HG03460 (cell line): ENCODE measurements around the gene CACNA1G.
A peak's percentile ranks its signal among the peaks of the same experiment; 100 is the strongest.

ENCODE experiments used
- ATAC-seq: cut with Tn5 transposase; IDR thresholded peaks from one replicate; pipeline ENCODE4 v1.9.1; 2021; ENCODE audit not compliant: unreplicated experiment

Gene CACNA1G

DNA sequence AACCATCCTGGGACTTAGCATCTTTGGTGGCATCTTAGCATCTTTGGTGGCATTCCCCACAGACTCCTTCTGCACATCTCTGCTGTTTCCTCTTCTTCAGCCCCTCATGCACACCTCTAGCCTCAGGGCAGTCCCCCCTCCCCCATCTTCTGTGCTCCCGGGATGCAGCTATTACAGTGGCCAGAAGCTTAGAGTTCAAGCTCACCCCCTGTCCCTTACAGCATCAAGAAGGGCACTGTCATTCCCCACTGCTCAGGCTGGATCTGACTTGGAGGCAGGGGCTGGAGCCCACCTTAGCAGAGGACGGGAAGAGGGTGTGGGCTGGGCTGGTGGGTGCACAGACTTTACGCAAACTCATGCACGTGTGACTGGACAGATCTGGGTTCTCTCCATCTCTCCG, 27.3 kb upstream of the CACNA1G start:
- no peak for ATAC-seq

DNA sequence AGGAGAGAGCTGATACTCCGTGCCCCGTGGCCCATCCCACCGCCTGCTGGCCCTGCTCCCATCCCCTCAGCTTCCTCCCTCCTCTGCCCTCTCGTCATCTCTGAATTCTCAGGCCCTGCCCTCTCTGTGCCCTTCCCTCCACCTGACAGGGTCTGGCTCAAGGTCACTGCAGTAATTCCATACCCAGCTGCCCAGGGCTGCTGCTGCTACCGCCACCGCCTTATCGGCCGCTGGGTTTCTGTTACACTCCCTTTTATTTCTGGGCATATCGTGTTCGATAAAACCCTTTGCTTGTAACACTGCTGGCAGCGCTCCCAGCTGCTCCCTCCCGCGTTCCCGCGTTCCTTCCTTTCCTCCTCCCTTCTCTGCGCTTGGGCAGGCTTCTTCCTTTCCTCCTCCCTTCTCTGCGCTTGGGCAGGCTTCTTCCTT, 26.8 kb upstream of the CACNA1G start:
- ATAC-seq, result no peak

DNA sequence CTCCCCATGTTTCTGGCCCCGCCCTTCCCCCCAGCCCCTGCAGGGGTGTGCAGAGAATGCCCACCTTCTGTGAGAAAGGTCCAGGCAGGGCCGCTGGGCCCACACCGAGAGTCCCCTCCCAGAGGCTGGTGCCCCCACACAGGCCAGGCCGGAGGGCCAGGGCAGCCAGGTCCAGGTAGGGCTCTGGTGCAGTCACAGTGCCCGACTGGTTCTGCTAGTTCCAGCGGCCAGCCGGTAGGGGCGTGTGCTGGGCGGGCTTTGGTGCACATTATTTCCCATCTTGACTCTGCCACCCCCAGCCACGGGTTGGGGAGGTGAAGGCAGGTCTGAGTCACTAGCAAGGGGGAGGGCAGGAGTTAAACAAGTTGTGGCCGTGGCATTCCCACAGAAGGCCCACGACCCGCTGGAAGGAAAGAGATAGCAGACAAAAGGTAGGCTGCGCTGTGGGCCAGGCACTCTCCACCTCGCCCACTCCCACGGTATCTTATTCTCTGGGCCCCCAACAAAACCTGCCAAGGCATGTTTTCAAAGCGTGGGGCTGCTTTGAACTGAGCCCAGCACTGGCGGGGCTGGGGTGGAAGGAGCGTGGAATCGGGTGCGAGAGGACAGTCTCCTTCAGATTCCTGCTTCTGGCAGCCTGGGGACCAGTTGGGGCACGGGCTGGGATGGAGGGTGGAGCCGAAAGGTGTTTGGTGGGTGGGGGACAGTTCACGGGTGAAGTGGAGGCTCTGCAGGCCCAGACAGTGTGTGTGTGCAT, 26.1 kb upstream of the CACNA1G start:
- ATAC-seq, result no peak

DNA sequence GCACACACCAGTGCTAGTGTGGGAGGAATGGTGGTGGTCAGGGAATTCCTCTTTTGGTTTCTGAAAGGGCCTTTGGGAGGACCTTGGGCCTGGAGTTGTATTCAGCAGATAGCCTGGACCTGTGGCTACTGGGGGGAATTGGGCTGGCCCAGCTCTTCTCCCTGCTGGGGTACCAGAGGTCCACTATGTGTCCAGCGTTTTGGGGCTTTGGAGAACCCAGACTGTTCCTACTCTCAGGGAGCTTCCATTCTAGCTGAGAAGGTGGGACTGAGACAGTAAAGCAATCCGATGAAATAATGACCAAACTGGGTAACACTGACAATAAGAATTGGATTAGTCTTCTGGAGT, 25.6 kb upstream of the CACNA1G start:
- ATAC-seq, result no peak

DNA sequence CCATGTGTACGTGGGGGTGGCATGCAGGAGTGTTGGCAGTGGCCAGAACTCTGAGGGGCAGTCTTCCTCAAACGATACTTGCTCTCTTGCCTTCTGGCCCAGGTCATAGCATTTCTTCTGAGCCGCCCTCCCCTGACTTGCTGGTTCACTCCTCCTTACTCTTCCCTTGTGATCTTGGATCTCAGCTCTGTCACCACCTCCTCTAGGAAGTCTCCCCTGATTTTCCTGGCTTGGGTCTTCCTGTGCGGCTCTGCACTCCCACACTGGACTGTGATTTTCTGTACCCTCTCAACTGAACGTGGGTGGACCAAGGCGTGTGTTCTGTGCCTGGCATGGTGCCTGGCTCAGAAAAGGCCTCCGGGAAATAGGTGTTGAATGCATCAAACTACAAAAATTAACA, 25.1 kb upstream of the CACNA1G start:
- ATAC-seq, result no peak

DNA sequence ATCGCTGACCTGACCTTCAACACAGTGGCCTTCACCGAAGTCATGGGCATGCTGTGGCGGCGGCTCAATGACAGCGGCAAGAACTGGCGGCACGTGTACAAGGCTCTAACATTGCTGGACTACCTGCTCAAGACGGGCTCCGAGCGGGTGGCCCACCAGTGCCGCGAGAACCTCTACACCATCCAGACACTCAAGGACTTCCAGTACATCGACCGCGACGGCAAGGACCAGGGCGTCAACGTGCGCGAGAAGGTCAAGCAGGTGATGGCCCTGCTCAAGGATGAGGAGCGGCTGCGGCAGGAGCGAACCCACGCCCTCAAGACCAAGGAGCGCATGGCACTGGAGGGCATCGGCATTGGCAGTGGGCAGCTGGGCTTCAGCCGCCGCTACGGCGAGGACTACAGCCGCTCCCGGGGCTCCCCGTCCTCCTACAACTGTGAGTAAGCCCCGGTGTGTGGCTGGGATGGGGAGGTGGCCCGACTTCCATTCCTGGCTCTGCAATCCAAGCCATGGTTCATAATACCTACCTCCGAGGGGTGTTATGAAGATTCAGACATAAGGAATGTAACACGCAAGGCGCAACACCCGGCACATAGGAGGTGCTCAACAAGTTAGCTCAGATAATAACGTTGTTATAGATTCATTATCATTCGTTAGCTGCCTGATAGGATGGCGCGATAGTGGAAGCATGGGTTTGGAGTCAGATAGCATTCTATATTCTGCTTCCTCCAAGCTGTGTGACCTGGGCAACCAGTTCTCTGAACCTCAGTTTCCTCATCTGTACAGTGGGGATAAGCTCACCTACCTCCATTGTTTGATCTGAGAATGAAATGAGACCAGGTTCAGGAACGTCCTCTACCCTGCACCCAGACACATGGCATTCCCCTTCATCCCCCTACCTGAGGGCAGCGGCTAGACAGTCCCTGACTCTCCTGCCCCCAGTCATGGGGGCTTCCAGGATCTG, 23.6 kb upstream of the CACNA1G start:
- ATAC-seq, result no peak

DNA sequence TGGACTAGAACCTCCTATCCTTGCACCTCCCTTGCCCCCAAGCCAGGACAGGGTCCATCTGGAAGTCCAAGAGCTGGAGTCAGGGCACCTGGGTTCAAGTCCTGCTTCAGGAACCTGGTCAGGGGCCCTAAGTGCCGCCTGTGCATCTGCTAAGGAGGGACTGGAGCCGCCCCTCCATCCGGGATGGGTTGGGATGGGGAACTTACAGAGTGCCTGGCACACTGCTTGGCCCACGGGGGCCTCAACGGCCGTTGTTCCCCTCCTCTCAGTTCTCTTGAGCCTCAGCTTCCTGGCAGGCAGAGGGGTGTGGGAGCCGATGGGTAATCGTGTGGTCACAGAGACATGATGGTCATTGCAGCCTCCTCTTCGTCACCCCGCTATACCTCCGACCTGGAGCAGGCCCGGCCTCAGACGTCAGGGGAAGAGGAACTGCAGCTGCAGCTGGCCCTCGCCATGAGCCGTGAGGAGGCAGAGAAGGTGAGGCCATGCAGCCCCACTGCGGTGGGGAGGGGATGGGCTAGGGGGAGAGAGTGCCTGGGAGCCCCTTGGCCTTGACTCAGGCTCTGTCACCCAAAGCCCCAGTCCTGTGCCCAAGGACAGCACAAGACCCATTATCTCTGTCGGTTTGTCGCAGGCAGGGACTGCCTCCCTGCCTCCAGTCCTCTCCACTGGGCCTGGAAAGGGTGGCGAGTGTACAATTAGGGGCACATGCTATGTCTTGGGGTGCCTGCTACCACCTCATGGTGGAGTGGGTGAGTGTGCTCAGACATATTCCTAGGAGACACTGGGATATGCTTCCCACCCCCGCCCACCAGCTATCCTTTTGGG, 22.6 kb upstream of the CACNA1G start:
- no peak for ATAC-seq

DNA sequence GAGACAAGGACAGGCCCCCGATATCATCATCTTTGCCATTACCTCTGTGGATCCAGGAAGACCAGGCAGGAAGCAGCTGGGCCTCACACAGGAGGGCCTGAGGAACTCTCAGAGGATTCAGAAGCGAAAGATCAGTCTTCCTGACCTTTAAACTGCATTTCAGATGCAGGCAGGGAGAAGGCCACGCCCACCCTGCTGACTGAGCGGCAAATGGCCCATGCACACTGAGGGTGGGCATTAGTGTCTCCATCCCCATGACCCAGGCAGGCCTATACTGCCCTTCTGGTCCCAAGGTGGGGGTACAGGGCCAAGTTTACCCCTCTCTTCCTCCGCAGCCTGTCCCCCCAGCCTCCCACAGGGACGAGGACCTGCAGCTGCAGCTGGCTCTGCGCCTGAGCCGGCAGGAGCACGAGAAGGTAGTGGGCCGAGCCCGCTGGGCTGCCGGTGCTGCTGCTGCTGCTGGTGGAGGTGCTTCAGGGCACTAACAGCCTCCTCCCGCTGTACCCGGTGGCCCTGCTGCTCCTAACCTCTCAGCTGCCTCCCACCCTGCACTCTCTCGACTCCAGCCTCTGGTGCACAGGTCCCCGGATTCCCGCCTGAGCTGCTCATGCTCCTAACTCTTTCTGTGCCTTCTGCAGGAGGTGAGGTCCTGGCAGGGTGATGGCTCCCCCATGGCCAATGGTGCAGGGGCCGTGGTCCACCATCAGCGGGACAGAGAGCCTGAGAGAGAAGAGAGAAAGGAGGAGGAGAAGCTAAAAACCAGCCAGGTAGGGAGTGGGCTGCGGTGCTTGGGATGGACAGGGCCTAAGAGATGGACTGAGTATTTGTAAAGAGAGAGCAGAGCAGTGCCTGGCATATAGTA, 21.7 kb upstream of the CACNA1G start:
- no peak for ATAC-seq

DNA sequence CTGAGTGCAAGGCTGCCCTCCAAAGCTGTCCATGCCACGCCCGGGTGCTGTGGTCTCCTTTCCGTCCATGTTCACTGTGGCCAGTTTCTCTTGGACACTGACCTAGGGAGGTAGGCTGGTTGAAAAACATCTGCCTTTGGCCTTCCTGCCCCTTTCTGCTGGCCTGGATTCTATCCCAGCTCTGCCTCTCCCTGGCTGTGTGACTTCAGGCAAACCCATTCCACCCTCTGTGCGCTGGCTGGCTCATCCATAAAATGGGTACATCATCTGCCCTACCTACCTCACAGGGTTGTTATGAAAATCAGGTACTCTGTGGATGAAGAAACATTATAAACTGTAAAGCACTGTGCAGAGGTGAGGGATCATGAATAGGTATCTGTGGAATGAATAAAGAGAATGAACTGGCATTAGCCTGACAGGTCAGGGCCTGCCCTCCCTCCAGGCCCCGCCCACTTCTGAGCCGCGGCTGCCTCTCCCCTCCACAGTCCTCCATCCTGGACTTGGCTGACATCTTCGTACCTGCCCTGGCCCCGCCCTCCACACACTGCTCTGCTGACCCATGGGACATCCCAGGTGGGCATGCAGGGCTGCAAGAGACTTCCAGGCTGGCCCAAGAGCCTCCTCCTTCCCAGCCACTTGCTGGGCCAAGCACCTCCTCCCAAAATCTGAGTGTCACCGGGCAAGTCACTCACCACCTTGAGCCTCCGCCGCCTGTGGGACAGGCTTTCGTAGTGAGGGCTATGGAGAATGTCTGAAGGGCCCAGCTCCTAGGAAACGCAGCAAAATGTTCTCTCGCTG, 20.6 kb upstream of the CACNA1G start:
- no peak for ATAC-seq

DNA sequence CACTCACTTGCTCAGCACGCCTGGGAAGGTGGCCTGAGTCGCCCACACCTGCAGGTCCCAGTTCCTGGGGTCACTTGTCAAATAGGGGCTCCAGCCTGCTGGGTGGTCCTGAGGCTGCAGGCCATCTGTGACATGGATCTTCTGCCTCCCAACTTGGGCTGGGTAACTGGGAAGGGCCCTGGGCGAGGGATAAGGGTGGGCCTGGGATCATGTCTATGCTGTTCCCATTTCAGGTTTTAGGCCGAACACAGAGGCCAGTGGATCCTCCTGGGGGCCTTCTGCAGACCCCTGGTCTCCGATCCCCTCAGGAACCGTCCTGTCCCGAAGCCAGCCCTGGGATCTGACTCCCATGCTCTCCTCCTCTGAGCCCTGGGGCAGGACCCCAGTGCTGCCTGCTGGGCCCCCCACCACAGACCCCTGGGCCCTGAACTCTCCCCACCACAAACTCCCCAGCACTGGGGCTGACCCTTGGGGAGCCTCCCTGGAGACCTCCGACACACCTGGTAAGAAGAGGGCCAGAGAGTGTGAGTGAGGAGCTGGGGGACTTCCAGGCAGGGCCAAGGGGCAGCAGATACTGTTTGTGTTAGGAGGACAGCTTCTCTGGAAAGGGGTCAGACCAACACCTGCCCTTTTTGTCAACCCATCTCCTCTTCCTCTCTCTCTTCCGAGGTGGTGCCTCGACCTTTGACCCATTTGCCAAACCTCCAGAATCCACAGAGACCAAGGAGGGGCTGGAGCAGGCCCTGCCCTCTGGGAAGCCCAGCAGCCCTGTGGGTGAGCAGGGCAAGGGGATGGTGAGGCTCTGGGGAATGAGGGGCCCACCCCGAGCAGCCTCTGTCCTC, 19.7 kb upstream of the CACNA1G start:
- no peak for ATAC-seq

DNA sequence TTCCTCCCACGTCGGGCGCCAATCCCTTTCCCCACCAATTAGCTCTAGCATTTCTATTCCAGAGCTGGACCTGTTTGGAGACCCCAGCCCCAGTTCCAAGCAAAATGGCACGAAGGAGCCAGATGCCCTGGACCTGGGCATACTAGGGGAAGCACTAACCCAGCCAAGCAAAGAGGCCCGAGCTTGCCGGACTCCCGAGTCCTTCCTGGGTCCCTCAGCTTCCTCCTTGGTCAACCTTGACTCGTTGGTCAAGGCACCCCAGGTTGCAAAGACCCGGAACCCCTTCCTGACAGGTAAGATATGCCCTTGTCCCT, 19.2 kb upstream of the CACNA1G start:
- no peak for ATAC-seq

DNA sequence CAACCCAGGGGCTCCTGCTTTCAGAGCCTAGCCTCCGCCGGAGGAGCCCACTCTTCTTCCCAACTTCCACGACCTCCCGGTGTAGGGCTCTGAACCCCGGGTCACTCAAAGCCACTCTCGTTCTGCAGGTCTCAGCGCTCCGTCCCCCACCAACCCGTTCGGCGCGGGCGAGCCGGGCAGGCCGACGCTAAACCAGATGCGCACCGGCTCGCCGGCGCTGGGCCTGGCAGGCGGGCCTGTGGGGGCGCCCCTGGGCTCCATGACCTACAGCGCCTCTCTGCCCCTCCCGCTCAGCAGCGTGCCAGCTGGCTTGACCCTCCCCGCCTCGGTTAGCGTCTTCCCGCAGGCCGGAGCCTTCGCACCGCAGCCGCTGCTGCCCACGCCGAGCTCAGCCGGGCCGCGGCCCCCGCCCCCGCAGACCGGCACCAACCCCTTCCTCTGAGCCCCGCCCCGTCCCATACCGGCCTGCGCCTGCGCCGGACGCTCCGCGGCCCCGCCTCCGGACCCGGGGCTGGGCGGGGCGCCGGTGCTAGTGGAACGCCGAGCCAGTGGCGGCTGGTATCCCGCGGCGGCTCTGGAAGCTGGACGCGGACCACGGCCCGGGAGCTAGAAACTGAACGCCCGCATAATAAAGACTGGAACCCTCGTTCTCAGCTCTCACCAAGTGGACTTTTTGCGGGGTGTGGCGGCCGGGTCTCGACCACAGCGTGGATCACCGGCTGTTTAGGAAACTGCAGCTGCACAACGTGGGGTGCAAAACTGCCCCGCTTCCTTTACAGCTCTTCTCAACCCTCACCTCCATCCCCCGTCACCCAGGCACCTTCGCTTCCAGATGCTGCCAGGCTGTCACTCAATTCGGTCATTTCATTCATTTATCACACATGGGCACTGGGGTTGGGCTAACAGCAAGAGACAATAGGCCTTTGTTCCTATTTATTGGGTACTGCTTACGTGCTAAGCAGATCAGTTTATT, 18.5 kb upstream of the CACNA1G start:
- peak; percentile 73 for ATAC-seq

DNA sequence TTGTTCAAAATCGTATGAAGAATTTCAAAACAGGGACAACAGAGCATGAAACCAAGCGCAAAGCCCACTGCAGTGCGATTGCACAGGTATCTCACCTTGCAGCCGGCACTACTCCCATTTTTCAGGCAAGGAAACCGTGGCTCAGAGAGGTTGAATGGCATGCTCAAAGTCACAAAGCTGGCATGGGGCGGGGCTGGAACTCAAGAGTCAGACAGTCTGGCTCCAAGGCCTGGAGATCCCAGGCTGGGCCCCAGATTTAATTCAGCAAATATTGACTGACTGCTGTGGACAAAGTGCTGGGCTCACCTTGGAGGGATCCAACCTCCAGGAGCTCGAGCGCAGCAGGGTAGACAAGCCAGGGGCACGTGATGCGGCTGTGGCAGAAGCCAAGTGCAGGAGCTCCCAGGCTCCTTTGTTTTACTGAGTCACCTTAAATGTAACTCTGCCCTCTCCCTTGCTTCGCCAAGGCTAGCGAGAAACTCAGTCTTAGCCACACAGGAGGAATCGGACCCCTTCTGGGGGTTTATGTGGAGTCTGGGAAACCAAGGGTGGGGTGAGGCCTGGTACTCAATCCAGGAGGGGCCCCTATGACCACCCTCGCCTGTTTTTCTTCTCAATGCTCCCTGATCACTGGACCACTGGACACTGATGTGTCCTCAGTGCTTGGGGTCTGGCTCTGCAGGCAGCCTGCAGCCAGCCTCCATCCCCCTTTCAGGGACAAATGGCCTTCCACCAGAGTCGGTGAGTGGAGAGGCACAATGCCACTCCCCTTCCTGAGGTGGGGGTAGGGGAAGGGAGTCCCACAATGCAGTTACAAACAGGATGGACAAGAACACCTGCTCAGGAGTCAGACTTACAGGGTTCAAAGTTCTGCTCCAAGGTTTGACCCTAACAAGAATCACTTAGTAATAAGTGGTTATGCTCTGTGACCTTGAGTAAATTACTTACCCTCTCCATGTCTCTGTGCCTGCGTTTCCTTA, 17.4 kb upstream of the CACNA1G start:
- no peak for ATAC-seq

DNA sequence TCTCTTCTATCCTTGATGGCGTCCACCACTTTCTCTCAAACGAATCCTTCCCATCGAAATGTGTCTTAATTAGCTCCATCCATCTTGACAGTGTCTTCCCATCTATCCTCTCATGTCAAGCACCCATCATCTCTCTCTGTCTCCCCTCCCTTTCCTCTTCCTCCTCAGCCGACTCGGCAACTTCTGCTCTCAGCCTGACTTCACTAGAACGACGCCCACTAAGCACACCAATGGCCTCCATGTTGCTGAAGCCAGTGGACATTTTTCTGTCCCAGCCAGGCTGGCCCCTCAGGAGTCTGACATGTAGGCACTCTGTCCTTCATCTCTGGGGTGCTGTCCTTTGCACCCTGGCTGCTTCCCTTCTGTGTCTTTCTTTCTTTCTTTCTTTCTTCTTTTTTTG, 16.0 kb upstream of the CACNA1G start:
- no peak for ATAC-seq

DNA sequence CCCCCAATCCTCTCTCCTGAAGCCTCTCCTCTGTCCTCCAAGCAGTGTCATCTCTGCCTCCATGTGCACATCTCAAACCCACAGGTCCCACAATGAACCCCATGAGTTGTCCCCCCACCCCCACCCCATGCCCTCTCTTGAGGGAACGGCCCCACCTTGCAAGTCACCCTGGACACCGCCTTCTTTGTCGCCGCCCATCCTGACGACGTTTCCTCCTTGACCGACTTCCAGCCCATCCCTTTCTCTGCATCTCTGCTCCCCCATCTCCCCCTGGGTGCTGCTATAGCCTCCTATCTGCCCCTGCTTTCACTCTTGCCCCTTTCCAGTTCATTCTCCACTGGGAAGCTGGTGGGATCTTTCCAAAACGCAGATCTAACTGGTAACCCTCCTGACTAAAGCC, 15.2 kb upstream of the CACNA1G start:
- ATAC-seq, result no peak

DNA sequence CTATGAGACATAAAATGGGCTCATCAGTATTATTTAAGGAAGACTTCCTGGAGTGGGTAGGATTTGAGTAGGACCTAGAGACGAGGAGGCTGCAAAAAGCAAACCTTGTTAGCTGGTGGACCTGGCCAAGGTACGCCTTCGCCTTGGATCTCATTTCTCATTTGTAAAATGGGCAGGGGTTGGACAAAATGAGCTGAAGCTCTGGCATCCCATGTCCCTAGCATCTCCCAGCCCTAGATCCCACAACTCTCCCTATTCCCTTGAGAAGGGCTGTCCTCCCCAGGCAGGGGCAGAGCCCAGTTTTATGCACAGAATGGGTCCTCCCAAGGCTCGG, 13.8 kb upstream of the CACNA1G start:
- no peak for ATAC-seq
